ENCODE measurements around the gene CD2AP. TPM values are rescaled to one million over a fixed set of nuclear protein-coding genes. Genes with fewer than 3 reads are reported as not detected.

The CD2AP gene
- total and polyA plus RNA-seq, 2 experiments from 2014 or later, result 13.7 to 48.0 TPM

- no peaks in the 10 kb centered on the region for H3K36me3 ChIP-seq (replicated peaks; ENCODE audit: insufficient read depth, low read depth)
- TF ChIP-seq EZH2phosphoT487 (IDR thresholded peaks at IDR 0.05; ENCODE audit: low read depth, severe bottlenecking, unreplicated experiment) (no peak), EZH2 (IDR thresholded peaks at IDR 0.05; ENCODE audit: borderline replicate concordance) (no peak)
- TF ChIP-seq, protein P1, sequence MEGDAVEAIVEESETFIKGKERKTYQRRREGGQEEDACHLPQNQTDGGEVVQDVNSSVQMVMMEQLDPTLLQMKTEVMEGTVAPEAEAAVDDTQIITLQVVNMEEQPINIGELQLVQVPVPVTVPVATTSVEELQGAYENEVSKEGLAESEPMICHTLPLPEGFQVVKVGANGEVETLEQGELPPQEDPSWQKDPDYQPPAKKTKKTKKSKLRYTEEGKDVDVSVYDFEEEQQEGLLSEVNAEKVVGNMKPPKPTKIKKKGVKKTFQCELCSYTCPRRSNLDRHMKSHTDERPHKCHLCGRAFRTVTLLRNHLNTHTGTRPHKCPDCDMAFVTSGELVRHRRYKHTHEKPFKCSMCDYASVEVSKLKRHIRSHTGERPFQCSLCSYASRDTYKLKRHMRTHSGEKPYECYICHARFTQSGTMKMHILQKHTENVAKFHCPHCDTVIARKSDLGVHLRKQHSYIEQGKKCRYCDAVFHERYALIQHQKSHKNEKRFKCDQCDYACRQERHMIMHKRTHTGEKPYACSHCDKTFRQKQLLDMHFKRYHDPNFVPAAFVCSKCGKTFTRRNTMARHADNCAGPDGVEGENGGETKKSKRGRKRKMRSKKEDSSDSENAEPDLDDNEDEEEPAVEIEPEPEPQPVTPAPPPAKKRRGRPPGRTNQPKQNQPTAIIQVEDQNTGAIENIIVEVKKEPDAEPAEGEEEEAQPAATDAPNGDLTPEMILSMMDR (IDR thresholded peaks at IDR 0.05; ENCODE audit: poor library complexity), result no peak
- H3K9me3 ChIP-seq (ENCODE audit: low read depth), result no peaks in the 10 kb centered on the region
- peaks cover 96% of the 10 kb centered on the region for H3K79me2 ChIP-seq
- H3K4me1 ChIP-seq (ENCODE audit: insufficient read depth), result no peaks in the 10 kb centered on the region
- no peak overlapping the region for H2AFZ ChIP-seq
- H3K4me2 ChIP-seq, result no peak overlapping the region
- DNase-seq (ENCODE audit: low spot score), result no peak
- no peaks in the 10 kb centered on the region for H3K9me2 ChIP-seq (replicated peaks; ENCODE audit: insufficient read depth)
- H3K27ac ChIP-seq, result no peak overlapping the region
- no peak overlapping the region for H3K4me3 ChIP-seq
- H3K27me3 ChIP-seq, result no peaks in the 10 kb centered on the region
- peaks cover 4% of the 10 kb centered on the region for H4K20me1 ChIP-seq (ENCODE audit: insufficient read depth, poor library complexity, severe bottlenecking)
These were observed 49.7 kb downstream of the CD2AP start for GRCh38 chr6:47527274-47527673.

DNA sequence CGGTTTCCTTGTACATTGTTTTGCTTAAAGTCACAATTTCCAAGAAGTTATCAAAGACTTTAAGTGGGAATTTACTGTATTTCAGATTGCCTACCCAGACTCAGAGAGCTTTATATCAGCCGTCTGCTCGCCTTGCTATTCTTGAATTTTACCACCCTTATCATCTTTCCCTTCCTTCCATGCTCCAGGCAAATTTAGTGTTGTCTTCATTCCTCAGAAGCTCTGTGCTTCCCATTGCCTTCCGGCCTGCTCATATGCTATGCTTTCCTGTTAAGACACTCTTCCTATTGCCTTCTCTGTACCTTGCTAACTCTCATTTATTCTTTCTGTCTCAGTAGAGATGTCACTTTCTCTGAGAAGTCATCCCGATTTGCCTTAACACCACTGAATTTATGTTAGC lies 52.1 kb downstream of the CD2AP start:
- no peak overlapping the region for H3K4me2 ChIP-seq
- H3K9me2 ChIP-seq (replicated peaks; ENCODE audit: insufficient read depth), result no peaks in the 10 kb centered on the region
- no peaks in the 10 kb centered on the region for H3K9me3 ChIP-seq (ENCODE audit: low read depth)
- H3K79me2 ChIP-seq, result peaks cover 84% of the 10 kb centered on the region
- 79% methylated on average over 5 of the region's 5 CpGs for WGBS (ENCODE audit: low lambda C conversion rate, missing lambda C conversion rate)
- H3K4me1 ChIP-seq (ENCODE audit: insufficient read depth), result peaks cover 4% of the 10 kb centered on the region
- no peak overlapping the region for H3K4me3 ChIP-seq
- TF ChIP-seq EZH2 (IDR thresholded peaks at IDR 0.05; ENCODE audit: borderline replicate concordance) (no peak), EZH2phosphoT487 (IDR thresholded peaks at IDR 0.05; ENCODE audit: low read depth, severe bottlenecking, unreplicated experiment) (no peak)
- TF ChIP-seq, protein P1 (IDR thresholded peaks at IDR 0.05; ENCODE audit: poor library complexity), result no peak
- no peak for DNase-seq (ENCODE audit: low spot score)
- H3K36me3 ChIP-seq (replicated peaks; ENCODE audit: insufficient read depth, low read depth), result no peaks in the 10 kb centered on the region
- H3K27me3 ChIP-seq, result no peaks in the 10 kb centered on the region
- no peak overlapping the region for H3K27ac ChIP-seq
- H4K20me1 ChIP-seq (ENCODE audit: insufficient read depth, poor library complexity, severe bottlenecking), result peaks cover 2% of the 10 kb centered on the region
- no peak overlapping the region for H2AFZ ChIP-seq

DNA sequence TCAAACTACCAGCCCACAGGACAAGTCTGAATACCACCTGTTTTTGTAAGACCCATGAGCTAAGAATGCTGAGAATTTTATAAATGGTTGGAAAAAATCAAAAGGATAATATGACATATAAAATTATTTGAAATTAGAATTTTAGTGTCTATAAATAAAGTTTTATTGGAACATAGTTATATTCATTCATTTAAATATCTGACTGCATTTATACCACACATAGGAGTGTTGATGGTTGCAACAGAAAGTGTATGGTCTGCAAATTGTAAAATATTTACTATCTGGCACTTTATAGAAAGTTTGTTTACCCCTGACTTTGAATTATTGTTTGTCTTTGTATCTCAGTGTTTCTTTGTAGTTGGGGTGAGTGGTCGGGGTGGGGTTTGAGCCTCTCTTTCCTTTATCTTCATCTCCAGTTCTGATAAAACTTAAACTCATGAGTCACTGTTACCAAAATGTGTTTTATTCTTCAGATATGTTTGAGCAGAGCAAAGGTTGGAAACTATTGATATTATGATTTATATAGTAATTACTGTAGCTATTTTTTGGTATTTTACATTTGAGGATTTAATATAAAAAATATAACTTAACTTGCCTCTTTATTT lies 55.5 kb downstream of the CD2AP start:
- Histone ChIP-seq H3K79me2 (peaks cover 70% of the 10 kb centered on the region), H3K27ac (no peak overlapping the region), H3K4me2 (no peak overlapping the region), H3K9me2 (replicated peaks; ENCODE audit: insufficient read depth) (no peaks in the 10 kb centered on the region), H2AFZ (no peak overlapping the region), H3K4me3 (no peak overlapping the region), H3K27me3 (no peaks in the 10 kb centered on the region), H3K36me3 (replicated peaks; ENCODE audit: insufficient read depth, low read depth) (no peaks in the 10 kb centered on the region), H3K4me1 (ENCODE audit: insufficient read depth) (peaks cover 4% of the 10 kb centered on the region), H4K20me1 (ENCODE audit: insufficient read depth, poor library complexity, severe bottlenecking) (peaks cover 2% of the 10 kb centered on the region), H3K9me3 (ENCODE audit: low read depth) (no peaks in the 10 kb centered on the region)
- 54% methylated on average over 1 of the region's 1 CpG for WGBS (ENCODE audit: low lambda C conversion rate, missing lambda C conversion rate)
- no peak for DNase-seq (ENCODE audit: low spot score)
- TF ChIP-seq, protein P1 (IDR thresholded peaks at IDR 0.05; ENCODE audit: poor library complexity), result no peak
- TF ChIP-seq EZH2 (IDR thresholded peaks at IDR 0.05; ENCODE audit: borderline replicate concordance) (no peak), EZH2phosphoT487 (IDR thresholded peaks at IDR 0.05; ENCODE audit: low read depth, severe bottlenecking, unreplicated experiment) (no peak)

DNA sequence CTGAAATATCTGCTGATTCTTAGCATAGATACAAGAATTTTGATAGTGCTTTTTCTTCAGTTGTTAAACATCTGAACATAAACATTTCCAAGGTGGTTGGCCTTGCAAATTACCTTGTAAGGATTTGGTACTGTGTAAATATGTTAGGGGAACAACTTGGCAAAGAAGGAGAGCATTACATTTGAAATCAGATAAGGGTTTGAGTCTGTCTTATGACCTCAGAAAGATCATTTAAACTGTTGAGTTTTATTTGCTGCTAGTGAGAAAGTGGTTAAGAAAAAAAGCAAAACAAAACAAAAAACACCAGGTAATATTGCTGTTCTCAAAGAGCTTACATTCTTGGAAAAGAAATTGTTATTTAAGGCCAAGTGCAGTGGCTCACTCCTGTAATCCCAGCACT lies 56.5 kb downstream of the CD2AP start:
- peaks cover 2% of the 10 kb centered on the region for H4K20me1 ChIP-seq (ENCODE audit: insufficient read depth, poor library complexity, severe bottlenecking)
- H3K27ac ChIP-seq, result no peak overlapping the region
- H3K4me3 ChIP-seq, result no peak overlapping the region
- peaks cover 72% of the 10 kb centered on the region for H3K79me2 ChIP-seq
- no peaks in the 10 kb centered on the region for H3K9me2 ChIP-seq (replicated peaks; ENCODE audit: insufficient read depth)
- no peaks in the 10 kb centered on the region for H3K27me3 ChIP-seq
- TF ChIP-seq EZH2 (IDR thresholded peaks at IDR 0.05; ENCODE audit: borderline replicate concordance) (no peak), EZH2phosphoT487 (IDR thresholded peaks at IDR 0.05; ENCODE audit: low read depth, severe bottlenecking, unreplicated experiment) (no peak)
- TF ChIP-seq, protein P1 (IDR thresholded peaks at IDR 0.05; ENCODE audit: poor library complexity), result no peak
- no peaks in the 10 kb centered on the region for H3K36me3 ChIP-seq (replicated peaks; ENCODE audit: insufficient read depth, low read depth)
- DNase-seq (ENCODE audit: low spot score), result no peak
- no peaks in the 10 kb centered on the region for H3K9me3 ChIP-seq (ENCODE audit: low read depth)
- no peak overlapping the region for H2AFZ ChIP-seq
- H3K4me2 ChIP-seq, result no peak overlapping the region
- H3K4me1 ChIP-seq (ENCODE audit: insufficient read depth), result peaks cover 4% of the 10 kb centered on the region
